ENCODE results near the gene WSCD2.

The WSCD2 gene

GRCh38 chr12:108136697-108137096 lies 7.6 kb downstream of the WSCD2 start:
- POLR2A ChIA-PET: no interaction called here
- no peak for DNase-seq (ENCODE audit: extremely low spot score)
- CTCF ChIA-PET: interaction anchor here (1.0 kb wide), 1 partner anchor 466 kb away, joined by 3 read pairs; no protein-coding TSS in a partner anchor
- TF ChIP-seq SP1 (IDR thresholded peaks at IDR 0.05): no peak
- no peak for TF ChIP-seq L3MBTL2 (conservative IDR thresholded peaks at IDR 0.05)
- TF ChIP-seq SUZ12 (IDR thresholded peaks at IDR 0.05): no peak
- TF ChIP-seq NFRKB (IDR thresholded peaks at IDR 0.05): no peak
- no peak for TF ChIP-seq PKNOX1 (IDR thresholded peaks at IDR 0.05)
- no peak for TF ChIP-seq ZNF384 (IDR thresholded peaks at IDR 0.05)
- no peak for TF ChIP-seq FOXA1 (IDR thresholded peaks at IDR 0.05)
- TF ChIP-seq BHLHE40 (IDR thresholded peaks at IDR 0.05; ENCODE audit: borderline replicate concordance): no peak
- no peak for TF ChIP-seq ARNT (IDR thresholded peaks at IDR 0.05)

- TF ChIP-seq SP1 (IDR thresholded peaks at IDR 0.05): no peak
- TF ChIP-seq ARNT (IDR thresholded peaks at IDR 0.05): no peak
- TF ChIP-seq HDGF (IDR thresholded peaks at IDR 0.05; ENCODE audit: borderline replicate concordance): no peak
- no peak for TF ChIP-seq PKNOX1 (IDR thresholded peaks at IDR 0.05)
- TF ChIP-seq SUZ12 (IDR thresholded peaks at IDR 0.05): no peak
- no peak for TF ChIP-seq CTBP1 (IDR thresholded peaks at IDR 0.05; ENCODE audit: borderline replicate concordance)
- TF ChIP-seq ZNF384 (IDR thresholded peaks at IDR 0.05): no peak
- TF ChIP-seq ELF4 (IDR thresholded peaks at IDR 0.05): no peak
- TF ChIP-seq FOXK2 (IDR thresholded peaks at IDR 0.05): no peak
- TF ChIP-seq NFRKB (IDR thresholded peaks at IDR 0.05): no peak
- no peak for TF ChIP-seq BHLHE40 (IDR thresholded peaks at IDR 0.05; ENCODE audit: borderline replicate concordance)
- TF ChIP-seq FOXM1 (IDR thresholded peaks at IDR 0.05; ENCODE audit: borderline replicate concordance): no peak
- no peak for TF ChIP-seq L3MBTL2 (conservative IDR thresholded peaks at IDR 0.05)
- no peak for TF ChIP-seq LEF1 (IDR thresholded peaks at IDR 0.05; ENCODE audit: borderline replicate concordance)
- ChIA-PET POLR2A (no interaction called here), CTCF (no interaction called here)
- no peak for DNase-seq (ENCODE audit: extremely low spot score)
Measured at GRCh38 chr12:108139454-108139853, 10.4 kb downstream of the WSCD2 start.

GRCh38 chr12:108140501-108140900 lies 11.4 kb downstream of the WSCD2 start:
- TF ChIP-seq LEF1 (IDR thresholded peaks at IDR 0.05; ENCODE audit: borderline replicate concordance) (no peak), FOXM1 (IDR thresholded peaks at IDR 0.05; ENCODE audit: borderline replicate concordance) (no peak), ELF4 (IDR thresholded peaks at IDR 0.05) (no peak), CTBP1 (IDR thresholded peaks at IDR 0.05; ENCODE audit: borderline replicate concordance) (no peak), ZNF384 (IDR thresholded peaks at IDR 0.05) (no peak), SP1 (IDR thresholded peaks at IDR 0.05) (no peak), NFRKB (IDR thresholded peaks at IDR 0.05) (no peak), SUZ12 (IDR thresholded peaks at IDR 0.05) (no peak), ARNT (IDR thresholded peaks at IDR 0.05) (no peak), L3MBTL2 (conservative IDR thresholded peaks at IDR 0.05) (no peak), BHLHE40 (IDR thresholded peaks at IDR 0.05; ENCODE audit: borderline replicate concordance) (no peak), HDGF (IDR thresholded peaks at IDR 0.05; ENCODE audit: borderline replicate concordance) (no peak), TARDBP (IDR thresholded peaks at IDR 0.05) (no peak), FOXK2 (IDR thresholded peaks at IDR 0.05) (no peak), FOXA1 (IDR thresholded peaks at IDR 0.05) (no peak), PKNOX1 (IDR thresholded peaks at IDR 0.05) (no peak)
- no peak for DNase-seq (ENCODE audit: extremely low spot score)
- ChIA-PET CTCF (no interaction called here), POLR2A (no interaction called here)

- ChIA-PET CTCF (no interaction called here), POLR2A (no interaction called here)
- TF ChIP-seq PKNOX1 (IDR thresholded peaks at IDR 0.05): no peak
- TF ChIP-seq BHLHE40 (IDR thresholded peaks at IDR 0.05; ENCODE audit: borderline replicate concordance): no peak
- no peak for TF ChIP-seq TARDBP (IDR thresholded peaks at IDR 0.05)
- TF ChIP-seq FOXM1 (IDR thresholded peaks at IDR 0.05; ENCODE audit: borderline replicate concordance): no peak
- TF ChIP-seq L3MBTL2 (conservative IDR thresholded peaks at IDR 0.05): no peak
- no peak for TF ChIP-seq LEF1 (IDR thresholded peaks at IDR 0.05; ENCODE audit: borderline replicate concordance)
- no peak for TF ChIP-seq ARNT (IDR thresholded peaks at IDR 0.05)
- TF ChIP-seq SP1 (IDR thresholded peaks at IDR 0.05): no peak
- no peak for TF ChIP-seq HDGF (IDR thresholded peaks at IDR 0.05; ENCODE audit: borderline replicate concordance)
- no peak for TF ChIP-seq ELF4 (IDR thresholded peaks at IDR 0.05)
- TF ChIP-seq CTBP1 (IDR thresholded peaks at IDR 0.05; ENCODE audit: borderline replicate concordance): no peak
- TF ChIP-seq NFRKB (IDR thresholded peaks at IDR 0.05): no peak
- no peak for TF ChIP-seq ZNF384 (IDR thresholded peaks at IDR 0.05)
- no peak for TF ChIP-seq SUZ12 (IDR thresholded peaks at IDR 0.05)
- TF ChIP-seq FOXK2 (IDR thresholded peaks at IDR 0.05): no peak
- DNase-seq (ENCODE audit: extremely low spot score): no peak
Measured at GRCh38 chr12:108141600-108142130, 12.6 kb downstream of the WSCD2 start.

GRCh38 chr12:108143144-108143543 lies 14.1 kb downstream of the WSCD2 start:
- POLR2A ChIA-PET: no interaction called here
- no peak for DNase-seq (ENCODE audit: extremely low spot score)
- CTCF ChIA-PET: no interaction called here
- TF ChIP-seq BHLHE40 (IDR thresholded peaks at IDR 0.05; ENCODE audit: borderline replicate concordance) (no peak), NFRKB (IDR thresholded peaks at IDR 0.05) (no peak), FOXM1 (IDR thresholded peaks at IDR 0.05; ENCODE audit: borderline replicate concordance) (no peak), ARNT (IDR thresholded peaks at IDR 0.05) (no peak), L3MBTL2 (conservative IDR thresholded peaks at IDR 0.05) (no peak), CTBP1 (IDR thresholded peaks at IDR 0.05; ENCODE audit: borderline replicate concordance) (no peak), ZNF384 (IDR thresholded peaks at IDR 0.05) (no peak)

Data from HEK293T (cell line).